Muscle of leg (tissue), 11 donors: ENCODE data around the gene GLRX5. TPM values are rescaled to one million over a fixed set of nuclear protein-coding genes. Genes with fewer than 3 reads are reported as not detected.

Source experiments
- DNase-seq: peaks from one replicate; pipeline ENCODE4 v3.0.0; 2013
- H3K27ac ChIP-seq: one replicate; pipeline ENCODE4 v1.5.1; 2013; ENCODE audit warnings: mild to moderate bottlenecking, low read length, control low read depth
- H3K27me3 ChIP-seq: one replicate; pipeline ENCODE4 v1.6.1; 2013; ENCODE audit warnings: low read length; ENCODE audit not compliant: control insufficient read depth, insufficient read depth
- H3K36me3 ChIP-seq: one replicate; pipeline ENCODE4 v1.6.1; 2013; ENCODE audit warnings: low read length; ENCODE audit not compliant: control insufficient read depth, insufficient read depth
- H3K4me1 ChIP-seq: one replicate; pipeline ENCODE4 v1.6.1; 2013; ENCODE audit warnings: low read length; ENCODE audit not compliant: control insufficient read depth, insufficient read depth
- H3K4me3 ChIP-seq: one replicate; pipeline ENCODE4 v1.5.1; 2013; ENCODE audit warnings: low read length, control low read depth
- H3K9me3 ChIP-seq: replicated peaks from 2 replicates; pipeline ENCODE4 v1.6.1; 2013; ENCODE audit warnings: low read depth, low read length; ENCODE audit not compliant: control insufficient read depth
- WGBS: methylation state at CpG from one replicate; pipeline ENCODE4 v1.1.5; 2013; ENCODE audit warnings: missing lambda C conversion rate; ENCODE audit not compliant: insufficient coverage; 5-methylcytosine and 5-hydroxymethylcytosine counted together
- polyA plus RNA-seq, 8 donors: library from polyadenylated mRNA; unstranded; fragments of 120-200 nt; gene quantifications; one replicate each; pipeline versions ENCODE4 v1.2.1 to v1.2.3, GENCODE V29; 2013; ENCODE audit warnings: inconsistent platforms in 1 of 8, low replicate concordance in 1 of 8; ENCODE audit not compliant: insufficient read length in 8 of 8, insufficient read depth in 1 of 8
- total RNA-seq: library from RNA; stranded (reverse); fragments of 120-200 nt; gene quantifications from one replicate; pipeline ENCODE4 v1.2.4, GENCODE V29; 2013

The GLRX5 gene
- total and polyA plus RNA-seq, 9 donors, result 44.3 to 58.7 (median 52.9) TPM

GRCh38 chr14:95490727-95491451 lies 44.0 kb upstream of the GLRX5 start:
- H3K27ac ChIP-seq, result no peak overlapping the region
- DNase-seq, result no peak

GRCh38 chr14:95491936-95492608 lies 42.8 kb upstream of the GLRX5 start:
- peaks cover 2% of the 10 kb centered on the region for H3K9me3 ChIP-seq
- H3K4me1 ChIP-seq, result peaks cover 66% of the 10 kb centered on the region
- DNase-seq, result no peak
- 71% methylated on average over 1 of the region's 2 CpGs for WGBS
- H3K27me3 ChIP-seq, result no peaks in the 10 kb centered on the region
- no peak overlapping the region for H3K27ac ChIP-seq
- peaks cover 2% of the 10 kb centered on the region for H3K36me3 ChIP-seq
- H3K4me3 ChIP-seq, result no peak overlapping the region

More at GRCh38 chr14:95490727-95491451, 44.0 kb upstream of the GLRX5 start:
- no peak overlapping the region for H3K4me3 ChIP-seq
- 63% methylated on average over 3 of the region's 10 CpGs for WGBS
- peaks cover 2% of the 10 kb centered on the region for H3K36me3 ChIP-seq
- peaks cover 63% of the 10 kb centered on the region for H3K4me1 ChIP-seq
- H3K9me3 ChIP-seq, result peaks cover 2% of the 10 kb centered on the region
- H3K27me3 ChIP-seq, result no peaks in the 10 kb centered on the region

GRCh38 chr14:95493503-95493902 lies 41.3 kb upstream of the GLRX5 start:
- H3K27ac ChIP-seq, result no peak overlapping the region
- no peaks in the 10 kb centered on the region for H3K27me3 ChIP-seq
- H3K9me3 ChIP-seq, result peaks cover 2% of the 10 kb centered on the region
- no peak for DNase-seq
- no CpG with 5 or more reads among the region's 5 CpGs for WGBS
- H3K4me1 ChIP-seq, result peaks cover 75% of the 10 kb centered on the region
- no peak overlapping the region for H3K4me3 ChIP-seq
- H3K36me3 ChIP-seq, result peaks cover 2% of the 10 kb centered on the region

- H3K4me1 ChIP-seq, result peaks cover 75% of the 10 kb centered on the region
- no peak overlapping the region for H3K27ac ChIP-seq
- DNase-seq, result no peak
- no peak overlapping the region for H3K4me3 ChIP-seq
- no peaks in the 10 kb centered on the region for H3K27me3 ChIP-seq
- WGBS, result 68% methylated on average over 3 of the region's 4 CpGs
- peaks cover 2% of the 10 kb centered on the region for H3K9me3 ChIP-seq
- H3K36me3 ChIP-seq, result peaks cover 2% of the 10 kb centered on the region
Observed at GRCh38 chr14:95493976-95494375, 40.9 kb upstream of the GLRX5 start.

GRCh38 chr14:95494456-95494855 lies 40.4 kb upstream of the GLRX5 start:
- peaks cover 2% of the 10 kb centered on the region for H3K9me3 ChIP-seq
- no peak for DNase-seq
- H3K4me3 ChIP-seq, result no peak overlapping the region
- H3K27me3 ChIP-seq, result no peaks in the 10 kb centered on the region
- H3K4me1 ChIP-seq, result peaks cover 75% of the 10 kb centered on the region
- H3K36me3 ChIP-seq, result peaks cover 2% of the 10 kb centered on the region
- H3K27ac ChIP-seq, result no peak overlapping the region
- 79% methylated on average over 1 of the region's 4 CpGs for WGBS

GRCh38 chr14:95495076-95495475 lies 39.8 kb upstream of the GLRX5 start:
- H3K27me3 ChIP-seq, result no peaks in the 10 kb centered on the region
- H3K9me3 ChIP-seq, result peaks cover 2% of the 10 kb centered on the region
- peak overlapping the region; percentile 1 for H3K27ac ChIP-seq
- H3K36me3 ChIP-seq, result peaks cover 2% of the 10 kb centered on the region
- peaks cover 72% of the 10 kb centered on the region for H3K4me1 ChIP-seq
- WGBS, result no CpG with 5 or more reads among the region's 3 CpGs
- DNase-seq, result no peak
- H3K4me3 ChIP-seq, result no peak overlapping the region

GRCh38 chr14:95495538-95496025 lies 39.3 kb upstream of the GLRX5 start:
- DNase-seq, result peak; percentile 60
- H3K4me1 ChIP-seq, result peaks cover 72% of the 10 kb centered on the region
- peak overlapping the region; percentile 88 for H3K27ac ChIP-seq
- H3K27me3 ChIP-seq, result no peaks in the 10 kb centered on the region
- peaks cover 2% of the 10 kb centered on the region for H3K9me3 ChIP-seq
- peaks cover 2% of the 10 kb centered on the region for H3K36me3 ChIP-seq
- H3K4me3 ChIP-seq, result no peak overlapping the region
- 87% methylated on average over 5 of the region's 8 CpGs for WGBS

GRCh38 chr14:95496111-95496681 lies 38.7 kb upstream of the GLRX5 start:
- Histone ChIP-seq H3K9me3 (peaks cover 2% of the 10 kb centered on the region), H3K36me3 (peaks cover 3% of the 10 kb centered on the region), H3K27ac (peak overlapping the region; percentile 88), H3K27me3 (no peaks in the 10 kb centered on the region), H3K4me3 (no peak overlapping the region), H3K4me1 (peaks cover 72% of the 10 kb centered on the region)
- no CpG with 5 or more reads among the region's 4 CpGs for WGBS
- no peak for DNase-seq

- peak; percentile 96 for DNase-seq
- Histone ChIP-seq H3K4me3 (no peak overlapping the region), H3K36me3 (peaks cover 6% of the 10 kb centered on the region), H3K4me1 (peaks cover 77% of the 10 kb centered on the region), H3K27me3 (no peaks in the 10 kb centered on the region), H3K9me3 (peaks cover 2% of the 10 kb centered on the region), H3K27ac (peak overlapping the region; percentile 88)
- 0% methylated on average over 3 of the region's 4 CpGs for WGBS
Observed at GRCh38 chr14:95496690-95497259, 38.1 kb upstream of the GLRX5 start.

- Histone ChIP-seq H3K4me3 (no peak overlapping the region), H3K36me3 (peaks cover 8% of the 10 kb centered on the region), H3K4me1 (peaks cover 85% of the 10 kb centered on the region), H3K9me3 (no peaks in the 10 kb centered on the region), H3K27ac (peak overlapping the region; percentile 88), H3K27me3 (no peaks in the 10 kb centered on the region)
- peak; percentile 87 for DNase-seq
- 32% methylated on average over 7 of the region's 9 CpGs for WGBS
Observed at GRCh38 chr14:95497561-95498011, 37.3 kb upstream of the GLRX5 start.
